Endothelial cell of umbilical vein (primary cell): ENCODE data around the gene PXN.
"Not testable (repeated sequence)": the region's sequence is repeated elsewhere in the genome, so short reads cannot be mapped to it uniquely, and the experiment has no call there.

Experiments used
- CTCF ChIP-seq, 2 donors: IDR thresholded peaks; 1 replicate in 1 of 2; 2 replicates in 1 of 2; pipeline ENCODE4 v1.5.1; 2011; ENCODE audit warnings: low read length in 2 of 2, mild to moderate bottlenecking in 2 of 2, moderate library complexity in 2 of 2, control low read depth in 1 of 2, inconsistent platforms in 1 of 2, low read depth in 1 of 2; ENCODE audit not compliant: insufficient read depth in 1 of 2; ENCODE audit errors: extremely low read depth in 1 of 2
- EZH2 ChIP-seq: IDR thresholded peaks from 2 replicates; pipeline ENCODE4 v1.6.1; 2012; ENCODE audit warnings: borderline replicate concordance, low read depth, mild to moderate bottlenecking, moderate library complexity, low read length, inconsistent platforms; ENCODE audit not compliant: severe bottlenecking
- JUN ChIP-seq: IDR thresholded peaks from 2 replicates; pipeline ENCODE4 v1.6.1; 2011; ENCODE audit warnings: borderline replicate concordance, low read depth; ENCODE audit not compliant: insufficient read length, insufficient read depth
- MYC ChIP-seq: IDR thresholded peaks from one replicate; pipeline ENCODE4 v1.6.1; 2011; ENCODE audit warnings: mild to moderate bottlenecking, low read depth, low read length
- POLR2A ChIP-seq: IDR thresholded peaks from 2 replicates; pipeline ENCODE4 v1.6.1; 2012; ENCODE audit warnings: low read depth, mild to moderate bottlenecking, control low read depth, low read length

GRCh38 chr12:120236809-120237208 is 28.7 kb downstream of the PXN start:
- TF ChIP-seq CTCF (IDR thresholded peaks at IDR 0.05; ENCODE audit: extremely low read depth in 1 of 2, insufficient read depth in 1 of 2, low read depth in 1 of 2, low read length in 2 of 2); JUN; EZH2; POLR2A; MYC: not testable (repeated sequence)
